Spleen (tissue), 7 donors: ENCODE data around the gene SMPD2.

Experiments used
- CTCF ChIP-seq, 11 experiments: fragments of 200-600 bp in 7 of 11; fragments of 450-650 bp in 4 of 11; sonication (generic) in 4 of 11; IDR thresholded peaks in 8 of 11; conservative IDR thresholded peaks in 3 of 11; 1 replicate in 7 of 11; 2 replicates in 4 of 11; pipeline versions ENCODE4 v1.4.0 to v1.8.0; 2016 to 2021; ENCODE audit warnings: antibody characterized with exemption in 11 of 11, inconsistent platforms in 4 of 11, mild to moderate bottlenecking in 1 of 11
- POLR2A ChIP-seq, 3 donors: fragments of 450-650 bp; IDR thresholded peaks; one replicate each; pipeline ENCODE4 v1.5.1; 2017; ENCODE audit warnings: antibody characterized with exemption in 3 of 3, mild to moderate bottlenecking in 1 of 3
- POLR2AphosphoS5 ChIP-seq, 3 donors: sonication (generic); formaldehyde crosslinking; IDR thresholded peaks; one replicate each; pipeline ENCODE4 v1.5.1; 2017; ENCODE audit warnings: antibody characterized with exemption in 3 of 3
- donor health status: DM: no; HTN: no; CAD: no; lungs with moderate emphysema.
- donor health status: DM: no; HTN: no; CAD: no.
- donor health status: DM: no; HTN: no; CAD: no.

GRCh38 chr6:109488001-109488400 lies 47.5 kb downstream of the SMPD2 start:
- TF ChIP-seq CTCF (IDR thresholded peaks at IDR 0.05 in 8 of 11, conservative IDR thresholded peaks at IDR 0.05 in 3 of 11) (no peak), POLR2A (IDR thresholded peaks at IDR 0.05) (no peak), POLR2AphosphoS5 (IDR thresholded peaks at IDR 0.05) (no peak)
